Medulla oblongata (tissue), 1 donor: Measurements from ENCODE around the gene ACTR6.
"Not testable (repeated sequence)": the region's sequence is repeated elsewhere in the genome, so short reads cannot be mapped to it uniquely, and the experiment has no call there.

Experiments
- DNase-seq: peaks from one replicate; pipeline ENCODE4 v3.0.0-alpha.2; 2015; ENCODE audit errors: extremely low spot score

ACTR6 gene

GRCh38 chr12:100219328-100220109, 18.9 kb downstream of the ACTR6 start:
- DNase-seq, result no peak

GRCh38 chr12:100221523-100221922, 20.9 kb downstream of the ACTR6 start:
- no peak for DNase-seq

GRCh38 chr12:100222173-100222572, 21.6 kb downstream of the ACTR6 start:
- not testable (repeated sequence) for DNase-seq

- no peak for DNase-seq
These were observed 24.9 kb downstream of the ACTR6 start for GRCh38 chr12:100225491-100225890.

- no peak for DNase-seq
These were observed 28.5 kb downstream of the ACTR6 start for GRCh38 chr12:100229036-100229635.

GRCh38 chr12:100229876-100230275, 29.3 kb downstream of the ACTR6 start:
- DNase-seq, result no peak

- not testable (repeated sequence) for DNase-seq
These were observed 31.3 kb downstream of the ACTR6 start for GRCh38 chr12:100231873-100232272.

- DNase-seq, result no peak
These were observed 33.6 kb downstream of the ACTR6 start for GRCh38 chr12:100234166-100234565.

- peak; percentile 73 for DNase-seq
These were observed 34.1 kb downstream of the ACTR6 start for GRCh38 chr12:100234591-100235304.

GRCh38 chr12:100238801-100239200, 38.2 kb downstream of the ACTR6 start:
- DNase-seq, result no peak

GRCh38 chr12:100239589-100239988, 39.0 kb downstream of the ACTR6 start:
- DNase-seq, result no peak

GRCh38 chr12:100243137-100243536, 42.5 kb downstream of the ACTR6 start:
- no peak for DNase-seq

GRCh38 chr12:100247765-100248164, 47.1 kb downstream of the ACTR6 start:
- no peak for DNase-seq

GRCh38 chr12:100248886-100249285, 48.3 kb downstream of the ACTR6 start:
- no peak for DNase-seq

GRCh38 chr12:100249941-100250340, 49.3 kb downstream of the ACTR6 start:
- no peak for DNase-seq

GRCh38 chr12:100251917-100252316, 51.3 kb downstream of the ACTR6 start:
- DNase-seq, result no peak

GRCh38 chr12:100253437-100253836, 52.8 kb downstream of the ACTR6 start:
- no peak for DNase-seq

- no peak for DNase-seq
These were observed 54.3 kb downstream of the ACTR6 start for GRCh38 chr12:100254876-100255275.

- DNase-seq, result no peak
These were observed 57.5 kb downstream of the ACTR6 start for GRCh38 chr12:100258127-100258526.

- no peak for DNase-seq
These were observed 62.5 kb downstream of the ACTR6 start for GRCh38 chr12:100263131-100263530.

- not testable (repeated sequence) for DNase-seq
These were observed 64.5 kb downstream of the ACTR6 start for GRCh38 chr12:100265107-100265506.

GRCh38 chr12:100265732-100266584, 65.3 kb downstream of the ACTR6 start:
- no peak for DNase-seq
